Endodermal cell (in vitro differentiated cells): ENCODE results near the gene PRR5L. TPM values are rescaled to one million over a fixed set of nuclear protein-coding genes. Genes with fewer than 3 reads are reported as not detected.

Experiments used
- DNase-seq: peaks from one replicate; pipeline ENCODE4 v3.0.0-alpha.2; 2017
- H3K27ac ChIP-seq: 2 replicates; pipeline ENCODE4 v1.5.1; 2013; ENCODE audit warnings: mild to moderate bottlenecking, low read depth, low read length, moderate library complexity
- H3K27me3 ChIP-seq: 2 replicates; pipeline ENCODE4 v1.6.1; 2013; ENCODE audit warnings: mild to moderate bottlenecking, low read length, moderate library complexity; ENCODE audit not compliant: insufficient read depth, control insufficient read depth, poor library complexity, severe bottlenecking
- H3K36me3 ChIP-seq: 2 replicates; pipeline ENCODE4 v1.7.0; 2013; ENCODE audit warnings: mild to moderate bottlenecking, low read length, moderate library complexity; ENCODE audit not compliant: control insufficient read depth, insufficient read depth
- H3K4me1 ChIP-seq: one replicate; pipeline ENCODE4 v1.7.0; 2013; ENCODE audit warnings: low read length; ENCODE audit not compliant: control insufficient read depth, insufficient read depth
- H3K4me3 ChIP-seq: 2 replicates; pipeline ENCODE4 v1.5.1; 2013; ENCODE audit warnings: mild to moderate bottlenecking, low read length, moderate library complexity
- H3K9ac ChIP-seq: 2 replicates; pipeline ENCODE4 v1.6.1; 2013; ENCODE audit warnings: mild to moderate bottlenecking, low read length, moderate library complexity; ENCODE audit not compliant: poor library complexity, severe bottlenecking; ENCODE audit errors: extremely low read depth
- H3K9me3 ChIP-seq: 2 replicates; pipeline ENCODE4 v1.6.1; 2013; ENCODE audit warnings: mild to moderate bottlenecking, low read length, moderate library complexity; ENCODE audit not compliant: control insufficient read depth
- H3K27ac Mint-ChIP-seq: 2 replicates; pipeline ENCODE4 v1.8.0; 2020; ENCODE audit warnings: mixed read lengths
- H3K27me3 Mint-ChIP-seq: 2 replicates; pipeline ENCODE4 v1.8.0; 2021; ENCODE audit warnings: mild to moderate bottlenecking, mixed read lengths; ENCODE audit not compliant: insufficient read depth
- H3K36me3 Mint-ChIP-seq: 2 replicates; pipeline ENCODE4 v1.8.0; 2020; ENCODE audit warnings: low read depth, mixed read lengths
- H3K4me1 Mint-ChIP-seq: 2 replicates; pipeline ENCODE4 v1.8.0; 2020; ENCODE audit warnings: mixed read lengths
- H3K4me3 Mint-ChIP-seq: 2 replicates; pipeline ENCODE4 v1.8.0; 2020; ENCODE audit warnings: mild to moderate bottlenecking, moderate library complexity, mixed read lengths
- H3K9me3 Mint-ChIP-seq: 2 replicates; pipeline ENCODE4 v1.8.0; 2020; ENCODE audit warnings: mild to moderate bottlenecking, mixed read lengths
- CTCF ChIP-seq: fragments of 200-600 bp; sonication (generic); conservative IDR thresholded peaks from 2 replicates; pipeline ENCODE4 v1.5.0; 2021; ENCODE audit warnings: antibody characterized with exemption, mild to moderate bottlenecking
- WGBS, 2 experiments: methylation state at CpG; one replicate each; pipeline versions ENCODE4 v1.1.5 to v1.1.7; 2013; ENCODE audit warnings: missing lambda C conversion rate in 2 of 2, mixed read lengths in 1 of 2; ENCODE audit not compliant: insufficient coverage in 1 of 2, insufficient read length in 1 of 2; 5-methylcytosine and 5-hydroxymethylcytosine counted together
- total RNA-seq, 2 donors: library from RNA; stranded (reverse); fragmentation: NEBNext Ultra II Directional in 1 of 2; extraction: Animal tissue kit (Norgen Biotek cat#: 25700) in 1 of 2; gene quantifications; 2 replicates in 1 of 2; 3 replicates in 1 of 2; pipeline ENCODE4 v1.2.1, GENCODE V29; 2021

Gene PRR5L
- total RNA-seq, 2 donors from 2014 or later = 5.3 to 7.2 TPM

- Mint-ChIP-seq H3K36me3 (no peaks in the 10 kb centered on the region), H3K27ac (no peak overlapping the region), H3K4me3 (no peak overlapping the region), H3K9me3 (peaks cover 6% of the 10 kb centered on the region), H3K27me3 (peaks cover 21% of the 10 kb centered on the region), H3K4me1 (no peaks in the 10 kb centered on the region)
- TF ChIP-seq CTCF = no peak
- no peak for DNase-seq
- no peaks in the 10 kb centered on the region for H3K9me3 ChIP-seq
- no peaks in the 10 kb centered on the region for H3K27me3 ChIP-seq
- H3K9ac ChIP-seq = no peak overlapping the region
- no peaks in the 10 kb centered on the region for H3K4me1 ChIP-seq
- H3K27ac ChIP-seq = no peak overlapping the region
- no peaks in the 10 kb centered on the region for H3K36me3 ChIP-seq
- H3K4me3 ChIP-seq = no peak overlapping the region
- 92 to 100% methylated on average over 1 to 2 of the region's 3 CpGs for WGBS, 2 experiments
These were observed 4.6 kb downstream of the PRR5L start for GRCh38 chr11:36300650-36301049.

- Histone ChIP-seq H3K4me1 (no peaks in the 10 kb centered on the region), H3K4me3 (no peak overlapping the region), H3K27ac (no peak overlapping the region), H3K9ac (no peak overlapping the region), H3K27me3 (peaks cover 13% of the 10 kb centered on the region), H3K9me3 (no peaks in the 10 kb centered on the region), H3K36me3 (no peaks in the 10 kb centered on the region)
- Mint-ChIP-seq H3K4me1 (no peaks in the 10 kb centered on the region), H3K27me3 (peaks cover 30% of the 10 kb centered on the region), H3K27ac (no peak overlapping the region), H3K36me3 (no peaks in the 10 kb centered on the region), H3K9me3 (peaks cover 2% of the 10 kb centered on the region), H3K4me3 (no peak overlapping the region)
- no peak for DNase-seq
- no peak for TF ChIP-seq CTCF
- 58 to 80% methylated on average over 1 of the region's 1 CpG for WGBS, 2 experiments
These were observed 8.3 kb downstream of the PRR5L start for GRCh38 chr11:36304351-36304750.

GRCh38 chr11:36305047-36305446, 9.0 kb downstream of the PRR5L start:
- no peak overlapping the region for H3K4me3 ChIP-seq
- no peak for DNase-seq
- peaks cover 2% of the 10 kb centered on the region for H3K9me3 Mint-ChIP-seq

More at GRCh38 chr11:36305047-36305446, 9.0 kb downstream of the PRR5L start:
- Histone ChIP-seq H3K27ac (no peak overlapping the region), H3K36me3 (no peaks in the 10 kb centered on the region), H3K27me3 (peaks cover 13% of the 10 kb centered on the region), H3K9ac (no peak overlapping the region), H3K4me1 (no peaks in the 10 kb centered on the region), H3K9me3 (no peaks in the 10 kb centered on the region)
- WGBS, 2 experiments = 38% methylated on average over 1 of the region's 1 CpG; no CpG with 5 or more reads in 1 of the 2 experiments
- no peaks in the 10 kb centered on the region for H3K4me1 Mint-ChIP-seq
- H3K27ac Mint-ChIP-seq = no peak overlapping the region
- peaks cover 31% of the 10 kb centered on the region for H3K27me3 Mint-ChIP-seq
- H3K4me3 Mint-ChIP-seq = no peak overlapping the region
- TF ChIP-seq CTCF = no peak
- no peaks in the 10 kb centered on the region for H3K36me3 Mint-ChIP-seq
